SK-N-SH (cell line): Measurements from ENCODE around the gene SH3RF1.

Source experiments
- CTCF ChIP-seq: fragments of 200-600 bp; sonication (generic); IDR thresholded peaks from 2 replicates; pipeline ENCODE4 v1.6.1; 2017; ENCODE audit warnings: antibody characterized with exemption, mild to moderate bottlenecking, moderate library complexity
- EP300 ChIP-seq, 2 experiments: IDR thresholded peaks; 2 replicates each; pipeline versions ENCODE4 v1.4.0 to v1.6.1; 2012; ENCODE audit warnings: borderline replicate concordance in 1 of 2, low read depth in 1 of 2, low read length in 1 of 2
- EZH2phosphoT487 ChIP-seq: fragments of 200-600 bp; sonication (generic); IDR thresholded peaks from 2 replicates; pipeline ENCODE4 v1.6.1; 2017; ENCODE audit warnings: low read depth, mixed run types, mild to moderate bottlenecking, antibody characterized with exemption, moderate library complexity, borderline replicate concordance
- FOSL2 ChIP-seq: IDR thresholded peaks from 2 replicates; pipeline ENCODE4 v1.4.0; 2012; ENCODE audit warnings: low read depth, mild to moderate bottlenecking, moderate library complexity, borderline replicate concordance
- FOXM1 ChIP-seq: IDR thresholded peaks from 2 replicates; pipeline ENCODE4 v1.4.0; 2012; ENCODE audit warnings: low read depth, mild to moderate bottlenecking
- JUND ChIP-seq: IDR thresholded peaks from 2 replicates; pipeline ENCODE4 v1.4.0; 2012
- RCOR1 ChIP-seq: fragments of 150-350 bp; IDR thresholded peaks from 2 replicates; pipeline ENCODE4 v1.6.1; 2017; ENCODE audit warnings: antibody characterized with exemption, low read length
- SMC3 ChIP-seq: IDR thresholded peaks from 2 replicates; pipeline ENCODE4 v1.6.1; 2012; ENCODE audit warnings: low read depth, low read length, improper control_type of control experiment
- TAF1 ChIP-seq: IDR thresholded peaks from 2 replicates; pipeline ENCODE4 v1.6.1; 2012; ENCODE audit warnings: low read depth, mild to moderate bottlenecking, low read length, moderate library complexity, borderline replicate concordance
- YY1 ChIP-seq: IDR thresholded peaks from 2 replicates; pipeline ENCODE4 v1.4.0; 2012; ENCODE audit warnings: low read depth, mild to moderate bottlenecking
- TF ChIP-seq, protein P1 (sequence below): IDR thresholded peaks from 2 replicates; pipeline ENCODE4 v1.4.0; 2012; ENCODE audit warnings: low read depth

- TF ChIP-seq SMC3 (no peak), FOSL2 (no peak), CTCF (no peak), JUND (no peak), EP300 (IDR thresholded peaks at IDR 0.05; ENCODE audit: borderline replicate concordance in 1 of 2, low read depth in 1 of 2, low read length in 1 of 2) (no peak), YY1 (no peak), FOXM1 (no peak), RCOR1 (no peak), EZH2phosphoT487 (no peak), TAF1 (no peak)
- TF ChIP-seq, protein P1, sequence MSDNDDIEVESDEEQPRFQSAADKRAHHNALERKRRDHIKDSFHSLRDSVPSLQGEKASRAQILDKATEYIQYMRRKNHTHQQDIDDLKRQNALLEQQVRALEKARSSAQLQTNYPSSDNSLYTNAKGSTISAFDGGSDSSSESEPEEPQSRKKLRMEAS = no peak
These were observed 206.5 kb downstream of the SH3RF1 start for GRCh38 chr4:169064296-169064695.
